Muscle layer of duodenum (tissue), 2 donors: Measurements from ENCODE around the gene RPA3.
"Not testable (repeated sequence)": the region's sequence is repeated elsewhere in the genome, so short reads cannot be mapped to it uniquely, and the experiment has no call there.

Source experiments
- H3K27ac ChIP-seq: one replicate; pipeline ENCODE4 v1.7.0; 2013; ENCODE audit warnings: mild to moderate bottlenecking, low read length
- H3K27me3 ChIP-seq: one replicate; pipeline ENCODE4 v1.7.0; 2013; ENCODE audit warnings: low read depth, mild to moderate bottlenecking, control low read depth, low read length
- H3K36me3 ChIP-seq, 2 donors: one replicate each; pipeline ENCODE4 v1.7.0; 2013; ENCODE audit warnings: low read length in 2 of 2, control low read depth in 1 of 2, mild to moderate bottlenecking in 1 of 2; ENCODE audit not compliant: insufficient read depth in 2 of 2, control insufficient read depth in 1 of 2
- H3K4me1 ChIP-seq, 2 donors: one replicate each; pipeline ENCODE4 v1.7.0; 2013; ENCODE audit warnings: low read length in 2 of 2, mild to moderate bottlenecking in 2 of 2, control low read depth in 1 of 2, moderate library complexity in 1 of 2; ENCODE audit not compliant: insufficient read depth in 2 of 2, control insufficient read depth in 1 of 2
- H3K4me3 ChIP-seq, 2 donors: one replicate each; pipeline ENCODE4 v1.7.0; 2013; ENCODE audit warnings: low read length in 2 of 2, low read depth in 1 of 2, mild to moderate bottlenecking in 1 of 2
- H3K9me3 ChIP-seq, 2 donors: one replicate each; pipeline ENCODE4 v1.7.0; 2013; ENCODE audit warnings: low read length in 2 of 2, control low read depth in 1 of 2, mild to moderate bottlenecking in 1 of 2; ENCODE audit not compliant: control insufficient read depth in 1 of 2
- donor health status: healthy.

The RPA3 gene

GRCh38 chr7:7693881-7694280 is 24.5 kb downstream of the RPA3 start:
- no peak overlapping the region for H3K4me3 ChIP-seq
- H3K27ac ChIP-seq: no peak overlapping the region
- H3K36me3 ChIP-seq: no peaks in the 10 kb centered on the region
- no peaks in the 10 kb centered on the region for H3K27me3 ChIP-seq
- peaks cover 0 to 21% of the 10 kb centered on the region in 2 donors for H3K4me1 ChIP-seq
- no peaks in the 10 kb centered on the region for H3K9me3 ChIP-seq

- no peaks in the 10 kb centered on the region for H3K27me3 ChIP-seq
- peaks cover 0 to 16% of the 10 kb centered on the region in 2 donors for H3K4me1 ChIP-seq
- no peak overlapping the region for H3K4me3 ChIP-seq
- H3K9me3 ChIP-seq: no peaks in the 10 kb centered on the region
- H3K27ac ChIP-seq: no peak overlapping the region
- no peaks in the 10 kb centered on the region for H3K36me3 ChIP-seq
Measured at GRCh38 chr7:7688956-7689355, 29.5 kb downstream of the RPA3 start.

DNA sequence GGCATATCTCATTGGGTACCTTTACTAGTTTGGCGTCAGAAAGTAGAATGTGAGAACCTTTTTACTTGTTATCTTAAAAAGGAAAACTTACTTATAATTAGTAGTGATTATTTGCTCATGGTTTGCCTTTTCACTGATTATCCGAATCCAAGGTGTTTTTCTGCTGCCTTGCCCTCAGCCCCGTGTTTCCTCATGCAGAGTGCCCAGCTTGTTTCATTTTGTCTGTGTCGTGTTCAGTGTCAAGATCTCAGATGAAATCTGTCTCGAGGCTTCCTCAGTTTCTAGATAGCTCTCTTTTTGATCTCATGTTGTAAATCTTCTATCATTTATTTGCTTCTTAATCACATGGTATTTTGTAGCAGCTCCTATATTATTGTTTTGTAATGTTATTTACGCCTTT is 30.1 kb downstream of the RPA3 start:
- H3K9me3 ChIP-seq: no peaks in the 10 kb centered on the region
- no peaks in the 10 kb centered on the region for H3K27me3 ChIP-seq
- no peak overlapping the region for H3K4me3 ChIP-seq
- peaks cover 0 to 16% of the 10 kb centered on the region in 2 donors for H3K4me1 ChIP-seq
- no peaks in the 10 kb centered on the region for H3K36me3 ChIP-seq
- no peak overlapping the region for H3K27ac ChIP-seq

- Histone ChIP-seq H3K9me3 (no peaks in the 10 kb centered on the region), H3K4me3 (no peak overlapping the region), H3K27ac (no peak overlapping the region), H3K36me3 (no peaks in the 10 kb centered on the region), H3K27me3 (no peaks in the 10 kb centered on the region), H3K4me1 (peaks cover 0 to 21% of the 10 kb centered on the region in 2 donors)
Measured at GRCh38 chr7:7687800-7688199, 30.6 kb downstream of the RPA3 start.

GRCh38 chr7:7686811-7687508 is 31.4 kb downstream of the RPA3 start:
- H3K27ac ChIP-seq: no peak overlapping the region
- H3K27me3 ChIP-seq: no peaks in the 10 kb centered on the region
- H3K36me3 ChIP-seq: no peaks in the 10 kb centered on the region
- H3K9me3 ChIP-seq: no peaks in the 10 kb centered on the region
- peaks cover 2 to 27% of the 10 kb centered on the region in 2 donors for H3K4me1 ChIP-seq
- no peak overlapping the region for H3K4me3 ChIP-seq

DNA sequence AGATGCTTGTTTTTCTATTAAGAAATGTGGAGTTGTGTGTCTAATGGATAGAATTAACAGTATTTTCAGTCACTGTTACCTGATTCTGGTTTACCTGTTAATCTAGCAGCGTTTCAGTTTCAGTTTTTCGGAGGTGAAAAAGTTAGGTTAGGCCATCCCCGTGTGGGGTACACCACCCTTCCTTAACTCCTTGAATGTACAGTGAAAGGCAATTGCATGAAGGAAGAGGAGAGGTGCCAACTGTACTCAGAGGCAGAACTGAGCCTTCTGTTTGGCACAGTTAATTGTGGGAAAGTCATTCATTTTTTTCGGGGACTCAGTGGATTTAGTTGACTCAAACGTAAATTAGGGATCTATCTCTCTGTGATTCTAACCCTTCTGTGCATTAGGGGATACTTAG is 35.5 kb downstream of the RPA3 start:
- Histone ChIP-seq H3K27me3 (no peaks in the 10 kb centered on the region), H3K4me3 (no peak overlapping the region), H3K4me1 (peaks cover 6 to 25% of the 10 kb centered on the region in 2 donors), H3K9me3 (no peaks in the 10 kb centered on the region), H3K36me3 (peaks cover 0 to 2% of the 10 kb centered on the region in 2 donors), H3K27ac (peak overlapping the region; percentile 42)

GRCh38 chr7:7681936-7682329 is 36.5 kb downstream of the RPA3 start:
- peaks cover 6 to 16% of the 10 kb centered on the region in 2 donors for H3K4me1 ChIP-seq
- no peaks in the 10 kb centered on the region for H3K9me3 ChIP-seq
- peak overlapping the region in 1 of 2 donors; percentile 7 for H3K4me3 ChIP-seq
- peaks cover 0 to 4% of the 10 kb centered on the region in 2 donors for H3K36me3 ChIP-seq
- no peak overlapping the region for H3K27ac ChIP-seq
- no peaks in the 10 kb centered on the region for H3K27me3 ChIP-seq

DNA sequence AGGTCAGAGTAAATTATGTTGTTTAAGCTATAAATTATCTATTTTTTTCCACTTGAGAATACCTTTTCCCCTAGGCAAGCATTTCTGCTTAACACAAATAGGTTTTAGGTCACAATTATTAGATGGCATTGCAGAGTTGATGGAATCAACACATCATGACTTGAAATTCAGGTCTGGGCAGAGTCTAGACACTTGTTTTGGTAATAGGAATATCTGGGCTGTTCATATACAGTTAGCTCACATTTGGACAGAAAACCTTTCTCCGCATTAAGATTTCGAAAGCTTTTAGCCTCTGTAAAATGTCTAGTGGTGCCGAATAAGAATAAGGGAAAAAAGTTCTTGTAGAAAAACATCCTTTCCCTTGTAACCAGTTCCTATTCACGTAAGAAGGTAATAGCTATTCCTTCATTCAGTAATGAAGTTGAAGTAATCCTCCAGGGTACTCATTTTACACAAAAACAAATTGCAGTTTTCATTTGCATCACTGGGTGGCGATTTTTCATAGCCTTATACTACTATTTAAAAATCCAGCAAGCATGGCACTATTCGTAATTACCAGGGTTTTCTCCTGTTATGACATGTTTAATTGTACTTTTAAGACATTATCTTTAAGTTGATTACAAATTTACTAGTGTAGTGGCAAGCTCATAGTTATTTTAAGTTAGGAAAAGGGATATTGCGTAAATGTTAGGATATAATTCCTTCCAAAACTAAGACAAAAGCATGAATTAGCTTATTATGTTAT is 37.0 kb downstream of the RPA3 start:
- H3K27me3 ChIP-seq: no peaks in the 10 kb centered on the region
- peaks cover 0 to 4% of the 10 kb centered on the region in 2 donors for H3K36me3 ChIP-seq
- H3K27ac ChIP-seq: no peak overlapping the region
- H3K9me3 ChIP-seq: no peaks in the 10 kb centered on the region
- H3K4me3 ChIP-seq: peak overlapping the region in 1 of 2 donors; percentile 42
- peaks cover 6 to 16% of the 10 kb centered on the region in 2 donors for H3K4me1 ChIP-seq

- not testable (repeated sequence) for H3K4me3 ChIP-seq, H3K27me3 ChIP-seq, H3K9me3 ChIP-seq, H3K27ac ChIP-seq, H3K36me3 ChIP-seq
- peaks cover 6 to 16% of the 10 kb centered on the region in 2 donors for H3K4me1 ChIP-seq
Measured at GRCh38 chr7:7679640-7680039, 38.8 kb downstream of the RPA3 start.

- peaks cover 0 to 4% of the 10 kb centered on the region in 2 donors for H3K4me1 ChIP-seq
- no peaks in the 10 kb centered on the region for H3K9me3 ChIP-seq
- no peak overlapping the region for H3K27ac ChIP-seq
- peaks cover 4 to 5% of the 10 kb centered on the region in 2 donors for H3K36me3 ChIP-seq
- H3K27me3 ChIP-seq: no peaks in the 10 kb centered on the region
- H3K4me3 ChIP-seq: no peak overlapping the region
Measured at GRCh38 chr7:7675686-7676085, 42.7 kb downstream of the RPA3 start.

DNA sequence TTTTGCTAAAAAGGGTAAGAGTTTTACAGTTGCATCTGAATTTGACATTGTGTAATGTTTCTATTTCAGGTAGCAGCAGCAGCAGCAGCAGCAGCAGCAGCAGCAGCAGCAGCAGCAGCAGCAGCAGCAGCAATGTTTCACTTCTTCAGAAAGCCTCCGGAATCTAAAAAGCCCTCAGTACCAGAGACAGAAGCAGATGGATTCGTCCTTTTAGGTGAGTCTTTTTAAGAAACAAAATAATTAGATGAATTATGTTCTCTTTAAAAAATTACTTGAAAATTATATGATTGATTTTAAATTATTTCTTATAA is 45.2 kb downstream of the RPA3 start:
- Histone ChIP-seq H3K4me1 (peaks cover 0 to 4% of the 10 kb centered on the region in 2 donors), H3K9me3 (no peaks in the 10 kb centered on the region), H3K4me3 (no peak overlapping the region), H3K27me3 (no peaks in the 10 kb centered on the region), H3K27ac (no peak overlapping the region), H3K36me3 (peaks cover 4 to 5% of the 10 kb centered on the region in 2 donors)
